ENCODE data around the gene PGM2L1. TPM values are rescaled to one million over a fixed set of nuclear protein-coding genes. Genes with fewer than 3 reads are reported as not detected.

Gene PGM2L1
- total and polyA plus RNA-seq, 7 experiments from 2014 or later, result 4.2 to 17.7 (median 9.1) TPM

GRCh38 chr11:74355626-74356025, 42.6 kb downstream of the PGM2L1 start:
- ATAC-seq, result no peak
- Mint-ChIP-seq H3K36me3 (peaks cover 11 to 51% (median 37%) of the 10 kb centered on the region in 5 donors), H3K9me3 (no peaks in the 10 kb centered on the region), H3K4me1 (peaks cover 0 to 4% (median 0%) of the 10 kb centered on the region in 7 donors), H3K27me3 (no peaks in the 10 kb centered on the region), H3K27ac (no peak overlapping the region), H3K4me3 (no peak overlapping the region)
- no peaks in the 10 kb centered on the region for H3K4me1 ChIP-seq (ENCODE audit: control insufficient read depth in 2 of 2, insufficient read depth in 2 of 2, low read length in 2 of 2)
- intact Hi-C loops (cut with micrococcal nuclease), result no loop called here
- no peak overlapping the region for H3K4me3 ChIP-seq (ENCODE audit: low read length)
- no peak for DNase-seq
- no peak overlapping the region for H3K27ac ChIP-seq (ENCODE audit: low read depth, low read length)
- H3K9me3 ChIP-seq (ENCODE audit: control insufficient read depth in 2 of 3, low read length in 3 of 3), result no peaks in the 10 kb centered on the region
- peaks cover 0 to 19% (median 0%) of the 10 kb centered on the region in 3 experiments for H3K36me3 ChIP-seq (ENCODE audit: control insufficient read depth in 2 of 3, insufficient read depth in 3 of 3, low read length in 3 of 3)
- no peaks in the 10 kb centered on the region for H3K27me3 ChIP-seq (ENCODE audit: control insufficient read depth in 2 of 2, insufficient read depth in 2 of 2, low read length in 2 of 2)
- ChIA-PET POLR2A (no interaction called here), CTCF (interaction anchor here (1.0 kb wide), 1 partner anchor 93 kb away, joined by 5 read pairs; no protein-coding TSS in a partner anchor)

GRCh38 chr11:74354036-74354435, 44.2 kb downstream of the PGM2L1 start:
- peaks cover 8 to 50% (median 28%) of the 10 kb centered on the region in 5 donors for H3K36me3 Mint-ChIP-seq
- CTCF ChIA-PET, result no interaction called here
- no peaks in the 10 kb centered on the region for H3K4me1 ChIP-seq (ENCODE audit: control insufficient read depth in 2 of 2, insufficient read depth in 2 of 2, low read length in 2 of 2)
- POLR2A ChIA-PET, result interaction anchor here (0.6 kb wide), 1 partner anchor 32 kb away, joined by 7 read pairs; no protein-coding TSS in a partner anchor
- H3K4me3 Mint-ChIP-seq, result no peak overlapping the region
- H3K9me3 ChIP-seq (ENCODE audit: control insufficient read depth in 2 of 3, low read length in 3 of 3), result no peaks in the 10 kb centered on the region
- H3K27me3 Mint-ChIP-seq, result no peaks in the 10 kb centered on the region
- H3K9me3 Mint-ChIP-seq, result no peaks in the 10 kb centered on the region
- intact Hi-C loops (cut with micrococcal nuclease), result no loop called here
- peaks cover 0 to 11% (median 0%) of the 10 kb centered on the region in 3 experiments for H3K36me3 ChIP-seq (ENCODE audit: control insufficient read depth in 2 of 3, insufficient read depth in 3 of 3, low read length in 3 of 3)
- H3K27ac ChIP-seq (ENCODE audit: low read depth, low read length), result no peak overlapping the region
- ATAC-seq (no peak), DNase-seq (no peak)
- no peaks in the 10 kb centered on the region for H3K27me3 ChIP-seq (ENCODE audit: control insufficient read depth in 2 of 2, insufficient read depth in 2 of 2, low read length in 2 of 2)
- H3K4me1 Mint-ChIP-seq, result peaks cover 0 to 4% (median 0%) of the 10 kb centered on the region in 7 donors
- H3K4me3 ChIP-seq (ENCODE audit: low read length), result no peak overlapping the region
- no peak overlapping the region for H3K27ac Mint-ChIP-seq

- CTCF ChIA-PET, result no interaction called here
- Histone ChIP-seq H3K27me3 (ENCODE audit: control insufficient read depth in 2 of 2, insufficient read depth in 2 of 2, low read length in 2 of 2) (no peaks in the 10 kb centered on the region), H3K36me3 (ENCODE audit: control insufficient read depth in 2 of 3, insufficient read depth in 3 of 3, low read length in 3 of 3) (peaks cover 0 to 10% (median 0%) of the 10 kb centered on the region in 3 experiments), H3K4me3 (ENCODE audit: low read length) (no peak overlapping the region), H3K9me3 (ENCODE audit: control insufficient read depth in 2 of 3, low read length in 3 of 3) (no peaks in the 10 kb centered on the region), H3K27ac (ENCODE audit: low read depth, low read length) (no peak overlapping the region), H3K4me1 (ENCODE audit: control insufficient read depth in 2 of 2, insufficient read depth in 2 of 2, low read length in 2 of 2) (no peaks in the 10 kb centered on the region)
- Mint-ChIP-seq H3K4me1 (no peaks in the 10 kb centered on the region), H3K27me3 (no peaks in the 10 kb centered on the region), H3K27ac (no peak overlapping the region), H3K36me3 (peaks cover 7 to 55% (median 28%) of the 10 kb centered on the region in 5 donors), H3K9me3 (no peaks in the 10 kb centered on the region), H3K4me3 (no peak overlapping the region)
- ATAC-seq (no peak), DNase-seq (no peak)
- intact Hi-C loops (cut with micrococcal nuclease), result no loop called here
- POLR2A ChIA-PET, result no interaction called here
Observed at GRCh38 chr11:74347381-74347780, 50.9 kb downstream of the PGM2L1 start.

- no peak for ATAC-seq
- Mint-ChIP-seq H3K4me3 (no peak overlapping the region), H3K27ac (no peak overlapping the region), H3K9me3 (no peaks in the 10 kb centered on the region), H3K4me1 (no peaks in the 10 kb centered on the region), H3K36me3 (peaks cover 6 to 64% (median 29%) of the 10 kb centered on the region in 5 donors), H3K27me3 (no peaks in the 10 kb centered on the region)
- no peaks in the 10 kb centered on the region for H3K4me1 ChIP-seq (ENCODE audit: control insufficient read depth in 2 of 2, insufficient read depth in 2 of 2, low read length in 2 of 2)
- no peak overlapping the region for H3K4me3 ChIP-seq (ENCODE audit: low read length)
- peaks cover 0 to 13% (median 0%) of the 10 kb centered on the region in 3 experiments for H3K36me3 ChIP-seq (ENCODE audit: control insufficient read depth in 2 of 3, insufficient read depth in 3 of 3, low read length in 3 of 3)
- H3K27ac ChIP-seq (ENCODE audit: low read depth, low read length), result no peak overlapping the region
- H3K9me3 ChIP-seq (ENCODE audit: control insufficient read depth in 2 of 3, low read length in 3 of 3), result no peaks in the 10 kb centered on the region
- intact Hi-C loops (cut with micrococcal nuclease), result no loop called here
- CTCF ChIA-PET, result no interaction called here
- POLR2A ChIA-PET, result no interaction called here
- no peaks in the 10 kb centered on the region for H3K27me3 ChIP-seq (ENCODE audit: control insufficient read depth in 2 of 2, insufficient read depth in 2 of 2, low read length in 2 of 2)
- DNase-seq, result no peak
Observed at GRCh38 chr11:74345420-74345819, 52.8 kb downstream of the PGM2L1 start.

- ChIA-PET POLR2A (no interaction called here), CTCF (no interaction called here)
- H3K4me3 Mint-ChIP-seq, result no peak overlapping the region
- no peaks in the 10 kb centered on the region for H3K4me1 Mint-ChIP-seq
- no peaks in the 10 kb centered on the region for H3K9me3 ChIP-seq (ENCODE audit: control insufficient read depth in 2 of 3, low read length in 3 of 3)
- intact Hi-C loops (cut with micrococcal nuclease), result no loop called here
- H3K4me3 ChIP-seq (ENCODE audit: low read length), result no peak overlapping the region
- H3K27me3 Mint-ChIP-seq, result no peaks in the 10 kb centered on the region
- H3K27ac ChIP-seq (ENCODE audit: low read depth, low read length), result no peak overlapping the region
- H3K36me3 ChIP-seq (ENCODE audit: control insufficient read depth in 2 of 3, insufficient read depth in 3 of 3, low read length in 3 of 3), result peaks cover 0 to 24% (median 3%) of the 10 kb centered on the region in 3 experiments
- DNase-seq (no peak), ATAC-seq (no peak)
- H3K27ac Mint-ChIP-seq, result no peak overlapping the region
- H3K36me3 Mint-ChIP-seq, result peaks cover 8 to 69% (median 32%) of the 10 kb centered on the region in 5 donors
- no peaks in the 10 kb centered on the region for H3K4me1 ChIP-seq (ENCODE audit: control insufficient read depth in 2 of 2, insufficient read depth in 2 of 2, low read length in 2 of 2)
- H3K27me3 ChIP-seq (ENCODE audit: control insufficient read depth in 2 of 2, insufficient read depth in 2 of 2, low read length in 2 of 2), result no peaks in the 10 kb centered on the region
- no peaks in the 10 kb centered on the region for H3K9me3 Mint-ChIP-seq
Observed at GRCh38 chr11:74341921-74342320, 56.3 kb downstream of the PGM2L1 start.

GRCh38 chr11:74339619-74340018, 58.6 kb downstream of the PGM2L1 start:
- H3K27ac Mint-ChIP-seq, result no peak overlapping the region
- no peaks in the 10 kb centered on the region for H3K27me3 Mint-ChIP-seq
- H3K36me3 Mint-ChIP-seq, result peaks cover 6 to 72% (median 25%) of the 10 kb centered on the region in 5 donors
- intact Hi-C loops (cut with micrococcal nuclease), result no loop called here
- no peaks in the 10 kb centered on the region for H3K4me1 ChIP-seq (ENCODE audit: control insufficient read depth in 2 of 2, insufficient read depth in 2 of 2, low read length in 2 of 2)
- DNase-seq (no peak), ATAC-seq (no peak)
- ChIA-PET POLR2A (no interaction called here), CTCF (no interaction called here)
- no peaks in the 10 kb centered on the region for H3K9me3 ChIP-seq (ENCODE audit: control insufficient read depth in 2 of 3, low read length in 3 of 3)
- H3K4me3 Mint-ChIP-seq, result no peak overlapping the region
- H3K4me3 ChIP-seq (ENCODE audit: low read length), result no peak overlapping the region
- H3K27ac ChIP-seq (ENCODE audit: low read depth, low read length), result no peak overlapping the region
- no peaks in the 10 kb centered on the region for H3K9me3 Mint-ChIP-seq
- no peaks in the 10 kb centered on the region for H3K4me1 Mint-ChIP-seq
- H3K36me3 ChIP-seq (ENCODE audit: control insufficient read depth in 2 of 3, insufficient read depth in 3 of 3, low read length in 3 of 3), result peaks cover 0 to 29% (median 3%) of the 10 kb centered on the region in 3 experiments
- no peaks in the 10 kb centered on the region for H3K27me3 ChIP-seq (ENCODE audit: control insufficient read depth in 2 of 2, insufficient read depth in 2 of 2, low read length in 2 of 2)

- no peaks in the 10 kb centered on the region for H3K9me3 Mint-ChIP-seq
- DNase-seq (no peak), ATAC-seq (no peak)
- Histone ChIP-seq H3K4me1 (ENCODE audit: control insufficient read depth in 2 of 2, insufficient read depth in 2 of 2, low read length in 2 of 2) (no peaks in the 10 kb centered on the region), H3K9me3 (ENCODE audit: control insufficient read depth in 2 of 3, low read length in 3 of 3) (no peaks in the 10 kb centered on the region), H3K27ac (ENCODE audit: low read depth, low read length) (no peak overlapping the region), H3K27me3 (ENCODE audit: control insufficient read depth in 2 of 2, insufficient read depth in 2 of 2, low read length in 2 of 2) (no peaks in the 10 kb centered on the region), H3K36me3 (ENCODE audit: control insufficient read depth in 2 of 3, insufficient read depth in 3 of 3, low read length in 3 of 3) (peaks cover 0 to 24% (median 3%) of the 10 kb centered on the region in 3 experiments), H3K4me3 (ENCODE audit: low read length) (no peak overlapping the region)
- no peaks in the 10 kb centered on the region for H3K4me1 Mint-ChIP-seq
- intact Hi-C loops (cut with micrococcal nuclease), result no loop called here
- no peak overlapping the region for H3K27ac Mint-ChIP-seq
- H3K4me3 Mint-ChIP-seq, result no peak overlapping the region
- no peaks in the 10 kb centered on the region for H3K27me3 Mint-ChIP-seq
- peaks cover 4 to 71% (median 22%) of the 10 kb centered on the region in 5 donors for H3K36me3 Mint-ChIP-seq
- CTCF ChIA-PET, result no interaction called here
- POLR2A ChIA-PET, result no interaction called here
Observed at GRCh38 chr11:74338963-74339362, 59.3 kb downstream of the PGM2L1 start.
